Amniotic stem cell (primary cell): ENCODE measurements around the gene UBALD2.
"Not testable (repeated sequence)": the region's sequence is repeated elsewhere in the genome, so short reads cannot be mapped to it uniquely, and the experiment has no call there.

Experiments
- DNase-seq: peaks from one replicate; lab custom pipeline; 2025; lab: John Stamatoyannopoulos, UW

Gene UBALD2

DNA sequence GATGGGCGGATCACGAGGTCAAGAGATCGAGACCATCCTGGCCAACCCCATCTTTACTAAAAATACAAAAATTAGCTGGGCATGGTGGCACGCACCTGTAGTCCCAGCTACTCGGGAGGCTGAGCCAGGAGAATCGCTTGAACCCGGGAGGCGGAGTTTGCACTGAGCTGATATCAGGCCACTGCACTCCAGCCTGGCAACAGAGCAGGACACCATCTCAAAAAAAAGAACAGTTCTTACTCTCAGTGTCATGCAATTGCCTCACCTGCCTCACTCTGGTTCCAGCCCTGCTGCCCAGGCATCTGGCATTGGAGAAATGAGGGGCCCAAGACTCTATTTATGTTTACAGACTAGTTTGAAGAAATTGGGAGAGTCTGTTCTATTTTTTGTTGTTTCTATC, 20.4 kb upstream of the UBALD2 start:
- DNase-seq = not testable (repeated sequence)

DNA sequence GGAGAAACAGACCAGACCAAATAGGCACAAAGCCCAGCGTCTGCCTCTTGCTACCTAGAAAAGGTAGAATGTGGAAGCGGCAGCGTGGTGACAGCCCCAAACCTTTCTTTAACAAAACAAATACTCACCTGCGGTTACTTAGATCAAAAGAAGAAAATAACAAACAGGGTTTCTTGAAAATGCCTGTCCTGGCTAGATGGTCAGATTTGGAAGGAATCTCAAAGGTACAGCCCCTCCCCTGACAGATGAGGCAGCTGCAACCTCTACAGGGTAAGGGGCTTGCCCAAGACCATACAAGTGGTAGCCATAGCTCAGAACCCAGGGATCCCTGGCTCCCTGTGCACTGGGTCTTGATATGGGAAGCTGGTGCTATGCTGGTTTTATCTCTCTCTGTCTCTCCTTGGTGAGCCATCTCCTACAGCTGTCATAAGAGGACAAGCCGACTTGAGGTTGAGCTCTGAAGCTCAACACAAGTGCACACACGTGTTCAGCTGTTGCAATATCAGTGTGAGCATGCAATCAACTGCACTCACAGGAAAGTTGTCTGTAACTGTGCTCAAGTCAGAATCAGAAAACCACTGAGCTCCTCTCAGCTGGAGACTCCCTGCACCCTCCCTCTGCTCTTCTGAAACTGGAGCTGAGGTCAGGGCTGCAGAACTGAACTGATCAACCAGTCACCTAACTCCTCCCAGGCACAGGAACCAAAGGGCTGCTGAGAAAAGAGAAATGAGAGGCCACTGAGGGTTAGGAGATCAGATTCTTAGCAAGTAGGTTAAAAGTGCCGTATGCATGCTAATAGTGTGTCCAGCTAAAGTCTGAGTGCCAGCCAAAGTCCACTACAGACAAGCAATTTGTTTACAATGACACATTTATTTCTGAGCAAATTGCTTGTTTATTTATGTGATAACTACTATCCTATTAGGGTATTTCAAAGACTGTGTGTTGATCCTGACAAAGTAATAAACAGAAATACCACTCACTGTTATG, 18.8 kb upstream of the UBALD2 start:
- no peak for DNase-seq

DNA sequence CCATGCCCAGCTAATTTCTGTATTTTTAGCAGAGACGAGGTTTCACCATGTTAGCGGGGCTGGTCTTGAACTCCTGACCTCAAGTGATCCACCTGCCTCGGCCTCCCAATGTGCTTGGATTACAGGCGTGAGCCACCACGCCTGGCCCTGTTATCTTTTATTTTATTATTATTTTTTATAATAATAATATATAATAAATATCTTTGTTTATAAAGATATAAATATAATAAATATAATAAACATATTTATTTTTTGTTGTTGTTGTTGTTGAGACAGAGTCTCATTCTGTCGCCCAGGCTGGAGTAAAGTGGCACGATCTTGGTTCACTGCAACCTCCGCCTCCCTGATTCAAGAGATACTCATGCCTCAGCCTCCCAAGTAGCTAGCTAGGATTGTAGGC, 17.8 kb upstream of the UBALD2 start:
- DNase-seq = no peak

DNA sequence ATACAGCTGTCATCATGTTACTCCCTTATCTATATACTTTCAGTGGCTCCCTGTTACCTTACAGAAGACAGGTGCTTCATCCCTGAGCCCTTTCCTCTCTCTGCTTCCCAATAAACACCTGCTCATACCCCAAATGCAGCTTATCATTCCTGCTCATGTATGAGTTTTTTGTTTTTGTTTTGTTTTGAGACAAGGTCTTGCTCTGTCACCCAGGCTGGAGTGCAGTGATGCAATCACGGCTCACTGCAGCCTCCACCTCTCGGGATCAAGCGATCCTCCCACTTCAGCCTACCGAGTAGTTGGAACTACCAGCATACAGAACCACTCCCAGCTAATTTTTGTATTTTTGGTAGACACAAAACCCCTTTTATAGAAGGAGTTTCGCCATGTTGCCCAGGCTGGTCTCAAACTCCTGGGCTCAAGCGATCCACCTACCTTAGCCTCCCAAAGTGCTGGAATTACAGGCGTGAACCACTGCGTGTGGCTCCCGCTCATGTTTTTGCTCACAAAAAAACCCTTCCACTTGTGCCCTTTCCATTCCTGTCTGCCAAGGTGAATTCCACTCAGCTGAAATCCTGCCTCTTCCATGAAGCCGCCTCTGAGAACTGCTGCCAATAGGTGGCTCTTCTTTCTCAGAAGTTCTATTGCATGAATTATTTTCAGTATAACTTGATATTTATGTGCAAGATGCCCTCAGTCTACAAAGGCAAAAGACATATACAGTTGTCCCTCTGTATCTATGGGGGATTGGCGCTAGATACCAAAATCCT, 16.9 kb upstream of the UBALD2 start:
- no peak for DNase-seq

DNA sequence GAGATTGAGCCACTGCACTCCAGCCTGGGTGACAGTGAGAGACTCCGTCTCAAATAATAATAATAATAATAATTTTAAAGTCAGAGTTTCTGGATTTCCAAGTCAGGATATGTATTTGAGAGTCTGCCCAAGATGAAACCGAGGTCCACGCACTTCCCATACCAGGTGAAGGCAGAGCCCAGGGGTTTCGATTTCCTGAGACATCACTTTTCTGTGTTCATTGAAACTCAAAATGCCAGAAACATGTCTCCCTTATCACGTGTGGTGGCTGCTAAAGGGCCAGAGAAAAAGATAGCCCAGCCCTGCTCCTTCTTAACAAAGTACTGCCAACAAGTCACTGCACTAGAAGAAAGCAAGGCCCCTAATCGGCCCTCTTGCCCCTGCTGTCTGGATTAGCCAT, 15.0 kb upstream of the UBALD2 start:
- DNase-seq = no peak

DNA sequence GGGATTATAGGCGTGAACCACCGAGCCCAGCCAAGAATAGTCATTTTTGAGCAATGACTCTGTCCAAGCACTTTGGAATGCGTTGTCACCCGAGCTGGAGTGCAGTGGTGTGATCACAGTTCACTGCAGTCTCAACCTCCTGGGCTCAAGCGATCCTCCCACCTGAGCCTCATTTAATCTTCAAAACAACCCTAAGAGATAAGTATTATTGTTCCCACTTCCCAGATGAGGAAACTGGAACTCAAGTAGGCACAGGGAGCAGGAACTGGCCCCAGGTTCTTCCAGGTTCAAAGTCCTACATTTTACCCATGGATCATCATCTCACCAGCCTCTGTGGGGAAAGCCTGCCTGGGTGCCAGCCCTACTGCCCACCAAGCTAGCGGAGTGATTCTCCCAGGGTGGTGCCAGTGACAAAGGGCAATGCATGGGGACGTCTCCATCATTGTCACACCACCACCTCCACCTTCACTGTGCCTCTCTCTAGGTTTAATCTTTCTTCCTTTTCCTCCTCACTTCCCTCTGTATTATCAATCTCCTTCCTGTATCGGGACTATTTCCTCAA, 13.6 kb upstream of the UBALD2 start:
- DNase-seq = no peak

DNA sequence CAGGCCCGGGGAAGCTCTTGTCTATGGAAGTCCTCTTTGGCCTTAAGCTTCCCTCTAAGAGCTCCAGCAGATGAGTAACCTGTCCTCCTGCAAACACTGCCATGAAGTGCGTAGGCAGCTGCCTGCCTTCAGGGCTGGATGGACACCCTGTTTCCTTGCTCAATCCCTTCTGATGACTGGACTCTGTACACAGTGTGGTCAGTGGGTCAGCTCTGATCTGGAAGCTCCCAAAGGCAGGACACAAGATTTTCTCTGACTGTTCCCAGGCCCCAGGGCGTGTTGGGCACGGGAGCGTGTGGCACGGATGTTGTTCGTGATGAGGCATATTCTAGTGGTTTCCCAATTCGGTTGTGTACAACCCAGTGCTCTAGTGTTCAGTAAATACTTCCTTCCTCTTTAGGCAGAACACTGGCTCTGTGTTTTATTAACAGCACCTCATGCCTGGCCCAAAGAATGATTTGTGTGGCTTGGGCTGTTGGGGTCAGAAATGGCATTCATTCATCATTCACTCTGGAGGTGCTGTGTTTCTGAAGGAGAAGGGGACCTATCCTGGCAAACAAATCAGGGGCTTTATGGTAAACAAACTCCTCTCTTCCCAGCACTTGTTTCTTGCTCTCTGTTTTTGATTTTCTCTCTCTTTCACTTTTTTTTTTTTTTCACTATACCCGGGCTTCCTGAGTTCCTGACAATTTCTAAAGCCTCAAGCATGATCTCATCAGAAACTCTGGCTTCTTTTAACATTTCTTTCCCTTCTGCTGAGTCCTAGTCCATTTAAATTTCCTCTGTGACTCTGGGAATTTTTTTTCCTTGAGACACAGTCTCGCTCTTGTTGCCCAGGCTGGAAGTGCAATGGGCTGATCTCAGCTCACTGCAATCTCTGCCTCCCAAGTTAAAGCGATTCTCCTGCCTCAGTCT, 12.9 kb upstream of the UBALD2 start:
- DNase-seq = peak; percentile 84

DNA sequence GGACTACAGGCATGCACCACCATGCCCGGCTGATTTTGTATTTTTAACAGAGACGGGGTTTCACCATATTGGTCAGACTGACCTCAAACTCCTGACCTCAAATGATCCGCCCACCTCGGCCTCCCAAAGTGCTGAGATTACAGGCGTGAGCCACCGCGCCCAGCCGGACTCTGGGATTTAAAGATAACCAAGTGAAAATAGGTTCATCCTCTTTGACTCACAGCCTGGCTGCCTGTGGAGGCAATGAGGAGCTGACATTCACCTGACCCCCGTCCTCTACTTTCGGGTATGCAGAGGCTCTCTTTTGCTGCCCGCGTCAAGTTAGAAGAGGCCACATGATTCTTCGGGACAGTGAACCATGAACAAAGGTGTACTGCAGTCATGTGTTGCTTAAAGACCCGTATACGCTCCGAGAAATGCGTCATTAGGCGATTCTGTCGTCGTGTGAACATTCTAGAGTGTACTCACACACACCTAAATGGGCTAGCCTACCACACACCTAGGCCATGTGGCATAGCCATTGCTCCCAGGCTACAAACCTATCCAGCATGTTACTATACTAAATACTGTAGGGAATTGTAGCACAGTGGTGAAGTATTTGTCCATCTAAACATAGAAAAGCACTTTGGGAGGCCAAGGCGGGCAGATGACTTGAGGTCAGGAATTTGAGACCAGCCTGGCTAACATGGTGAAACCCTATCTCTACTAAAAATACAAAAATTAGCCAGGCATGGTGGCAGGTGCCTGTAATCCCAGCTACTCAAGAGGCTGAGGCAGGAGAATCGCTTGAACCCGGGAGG, 12.0 kb upstream of the UBALD2 start:
- not testable (repeated sequence) for DNase-seq

DNA sequence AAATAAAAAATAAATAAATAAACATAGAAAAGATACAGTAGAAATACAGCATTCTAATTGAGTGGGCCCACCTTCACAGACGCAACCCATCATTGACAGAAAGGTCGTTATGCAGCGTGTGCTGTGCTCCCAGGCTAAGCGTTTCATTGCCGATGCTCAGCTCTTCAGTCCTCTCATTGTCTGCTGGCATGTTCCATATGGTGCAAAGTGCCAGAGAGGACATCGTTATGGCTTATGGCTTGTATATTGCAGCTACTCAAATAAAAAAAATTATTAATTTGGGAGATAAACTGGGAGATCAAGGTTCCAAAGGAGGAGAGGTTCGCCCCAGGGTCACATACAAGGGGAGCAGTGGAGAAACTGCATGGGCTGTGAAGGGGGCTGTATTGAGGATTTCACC, 11.3 kb upstream of the UBALD2 start:
- DNase-seq = no peak

DNA sequence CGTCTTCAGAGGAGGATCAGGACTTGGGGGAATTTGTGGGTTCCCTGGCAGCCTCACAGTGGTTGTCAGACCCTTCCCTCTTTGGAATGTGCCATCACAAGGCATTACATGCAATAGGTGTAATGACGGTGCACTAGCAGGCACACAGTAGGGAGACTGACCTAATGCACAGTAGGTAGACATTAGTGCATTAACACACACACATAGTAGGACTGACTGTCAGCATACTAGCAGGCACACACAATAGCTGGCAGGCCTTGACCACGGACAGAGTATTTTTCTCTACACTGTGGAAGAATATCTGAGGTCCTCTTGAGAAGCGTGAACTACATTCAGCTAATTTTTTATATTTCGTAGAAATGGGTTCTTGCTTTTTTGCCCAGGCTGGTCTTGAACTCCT, 10.9 kb upstream of the UBALD2 start:
- no peak for DNase-seq

DNA sequence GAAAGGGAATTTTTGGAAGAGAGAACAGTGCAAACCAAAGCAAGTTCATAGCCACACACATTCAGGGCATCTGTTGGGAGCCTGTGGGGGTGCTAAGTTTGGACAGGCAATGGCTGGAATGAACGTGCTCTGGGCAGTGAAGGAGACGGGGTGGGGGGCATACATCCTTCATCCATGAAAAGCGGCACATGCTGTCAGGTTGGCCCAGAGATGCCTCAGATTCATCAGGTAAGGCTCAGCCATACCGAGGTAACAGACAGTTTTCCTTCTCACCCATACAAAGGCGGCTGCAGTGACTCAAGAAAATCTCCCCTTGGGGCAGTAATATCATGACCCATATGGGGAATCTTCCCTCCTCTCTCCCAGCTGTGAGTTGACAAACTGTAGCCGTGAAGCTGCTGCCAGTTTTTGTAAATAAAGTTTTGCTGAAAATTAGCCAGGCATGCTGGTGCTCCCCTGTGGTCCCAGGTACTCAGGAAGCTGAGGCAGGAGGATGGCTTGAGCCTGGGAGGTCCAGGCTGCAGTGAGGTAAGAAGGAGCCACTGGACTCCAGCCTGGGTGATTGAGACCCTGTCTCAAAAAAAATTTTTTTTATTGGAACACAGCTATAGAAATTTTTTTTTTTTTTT, 9.2 kb upstream of the UBALD2 start:
- no peak for DNase-seq

DNA sequence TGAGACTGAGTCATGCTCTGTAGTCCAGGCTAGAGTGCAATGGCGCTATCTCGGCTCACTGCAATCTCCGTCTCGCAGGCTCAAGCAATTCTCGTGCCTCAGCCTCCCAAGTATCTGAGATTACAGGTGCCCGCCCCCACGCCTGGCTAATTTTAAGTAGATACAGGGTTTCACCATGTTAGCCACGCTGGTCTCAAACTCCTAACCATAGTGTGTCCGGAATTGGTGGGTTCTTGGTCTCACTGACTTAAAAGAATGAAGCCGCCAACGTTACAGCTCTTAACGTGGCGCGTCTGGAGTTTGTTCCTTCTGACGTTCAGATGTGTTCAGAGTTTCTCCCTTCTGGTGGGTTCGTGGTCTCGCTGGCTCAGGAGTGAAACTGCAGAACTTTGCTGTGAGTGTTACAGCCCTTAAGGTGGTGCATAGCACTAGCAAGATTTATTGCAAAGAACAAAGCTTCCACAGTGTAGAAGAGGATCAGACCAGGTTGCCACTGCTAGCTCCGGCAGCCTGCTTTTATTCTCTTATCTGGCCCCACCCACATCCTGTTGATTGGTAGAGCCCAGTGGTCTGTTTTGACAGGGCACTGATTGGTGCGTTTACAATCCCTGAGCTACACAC, 8.6 kb upstream of the UBALD2 start:
- not testable (repeated sequence) for DNase-seq

DNA sequence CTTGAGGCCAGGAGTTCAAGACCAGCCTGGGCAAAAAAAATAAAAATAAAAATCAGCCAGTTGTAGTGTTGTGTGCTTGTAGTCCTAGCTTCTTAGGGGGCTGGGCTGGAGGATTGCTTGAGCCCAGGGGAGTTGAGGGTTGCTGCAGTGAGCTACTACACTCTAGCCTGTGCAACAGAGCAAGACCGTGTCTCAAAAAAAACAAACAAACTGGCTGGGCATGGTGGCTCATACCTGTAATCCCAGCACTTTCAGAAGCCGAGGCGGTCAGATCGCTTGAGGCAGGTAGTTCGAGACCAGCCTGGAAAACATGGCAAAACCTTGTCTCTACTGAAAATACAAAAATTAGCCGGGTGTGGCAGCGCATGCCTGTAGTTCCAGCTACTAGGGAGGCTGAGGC, 4.9 kb upstream of the UBALD2 start:
- no peak for DNase-seq

DNA sequence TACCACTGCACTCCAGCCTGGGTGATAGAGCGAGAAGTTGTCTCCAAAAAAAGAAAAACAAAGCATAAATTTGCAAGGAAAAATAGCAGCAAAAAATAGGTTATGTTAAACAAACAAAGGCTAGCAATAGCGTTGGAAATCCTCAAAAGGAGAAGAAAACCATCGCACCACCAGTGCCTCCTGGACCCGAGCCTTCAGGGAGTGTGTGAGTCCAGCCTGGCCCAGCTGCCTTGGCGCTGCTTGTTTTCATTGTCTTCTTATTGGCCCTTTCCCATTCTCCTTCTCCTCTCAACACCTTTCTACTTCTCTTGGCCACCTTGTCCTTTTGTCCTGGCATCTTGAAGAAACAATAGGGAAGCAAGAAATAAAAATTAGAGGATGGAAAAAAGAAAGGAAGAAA, 4.5 kb upstream of the UBALD2 start:
- no peak for DNase-seq

DNA sequence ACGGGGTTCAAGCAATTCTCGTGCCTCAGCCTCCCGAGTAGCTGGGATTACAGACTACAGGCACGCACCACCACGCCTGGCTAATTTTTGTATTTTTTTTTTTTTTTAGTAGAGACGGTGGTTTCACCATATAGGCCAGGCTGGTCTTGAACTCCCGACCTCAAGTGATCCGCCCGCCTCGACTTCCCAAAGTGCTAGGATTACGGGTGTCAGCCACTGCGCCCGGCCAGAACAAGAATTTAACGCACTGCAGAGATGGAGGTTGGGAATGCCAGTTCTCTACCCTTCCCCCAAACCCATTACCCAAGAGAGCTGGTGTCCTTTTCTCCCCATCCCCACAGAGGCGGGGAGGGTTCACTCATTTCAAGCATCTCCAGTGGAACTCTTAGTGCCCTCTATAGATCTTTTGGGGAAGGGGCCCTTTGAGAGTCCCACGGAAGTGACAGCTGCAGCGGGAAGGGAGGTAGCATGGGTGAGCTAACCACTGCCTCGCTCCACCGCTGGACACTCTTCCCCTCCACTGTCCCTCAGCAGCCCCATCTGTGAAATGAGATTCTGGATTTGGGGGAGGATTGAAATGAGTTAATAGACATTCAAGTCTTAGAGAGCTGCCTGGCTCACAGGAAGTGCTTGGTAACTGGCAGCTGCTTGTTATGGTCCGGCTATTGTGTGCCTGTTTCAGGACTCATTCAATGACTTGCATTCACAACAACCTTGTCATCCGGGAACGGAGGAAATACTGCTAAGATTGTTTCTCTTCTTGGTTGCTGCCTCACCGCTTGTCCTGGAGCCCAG, 3.5 kb upstream of the UBALD2 start:
- DNase-seq = no peak

DNA sequence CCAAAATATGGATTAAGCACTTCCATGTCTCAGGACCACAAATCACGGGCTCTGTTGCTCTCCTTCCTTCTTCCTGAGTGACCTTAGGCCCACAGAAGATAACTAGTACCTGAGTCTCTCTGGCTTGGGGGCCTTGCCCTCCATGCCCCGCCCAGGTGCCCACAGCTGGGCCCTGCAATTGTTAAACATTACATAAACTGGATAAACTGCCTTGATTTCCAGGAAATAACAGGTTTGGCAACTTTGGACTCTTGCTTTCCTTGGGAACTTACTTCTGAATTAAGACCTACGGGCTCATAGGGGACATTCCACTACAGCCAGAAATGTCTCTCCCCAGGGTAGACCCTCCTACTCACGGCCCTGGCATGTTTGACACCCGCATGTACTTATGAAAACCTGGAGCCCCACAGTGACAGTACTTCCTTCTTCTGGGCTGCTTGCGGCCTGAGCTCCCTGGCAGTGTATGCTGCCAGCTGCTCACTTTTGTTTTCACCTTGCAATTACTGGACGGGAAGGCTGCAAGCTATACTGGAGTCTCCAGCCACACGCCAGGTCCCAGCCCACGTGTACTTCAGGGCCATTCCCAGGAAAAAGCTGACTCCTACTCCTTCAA, 2.3 kb upstream of the UBALD2 start:
- DNase-seq = no peak

DNA sequence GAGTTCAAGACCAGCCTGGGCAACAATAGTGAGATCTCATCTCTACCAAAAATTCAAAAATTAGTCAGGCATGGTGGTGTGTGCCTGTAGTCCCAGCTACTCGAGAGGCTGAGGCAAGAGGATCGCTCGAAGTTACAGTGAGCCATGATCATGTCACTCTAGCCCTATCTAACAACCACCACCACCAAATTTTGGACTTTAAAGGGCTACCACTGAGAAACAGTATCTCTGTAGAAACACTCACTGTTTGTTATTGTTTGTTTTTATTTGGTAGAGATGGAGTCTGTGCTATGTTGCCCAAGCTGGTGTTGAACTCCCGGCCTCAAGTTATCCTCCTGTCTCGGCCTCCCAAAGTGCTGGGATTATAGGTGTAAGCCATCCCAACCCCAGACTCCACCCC, 1.3 kb upstream of the UBALD2 start:
- DNase-seq = no peak

DNA sequence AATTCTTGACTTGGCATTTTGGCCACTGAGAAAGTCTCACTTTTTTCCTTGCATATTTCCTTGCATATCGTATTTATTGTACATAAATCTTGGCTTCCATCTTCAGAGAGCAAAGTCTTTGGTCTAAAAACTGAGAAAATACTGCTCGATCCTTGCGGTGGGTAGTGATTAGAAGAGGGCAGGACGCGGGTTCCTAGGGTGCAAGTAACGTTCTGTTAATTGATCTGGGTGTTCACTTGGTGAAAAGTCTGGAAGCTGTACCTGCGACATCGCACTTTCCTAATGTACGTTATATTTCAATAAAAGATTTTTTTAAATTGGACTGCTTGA, 758 bp upstream of the UBALD2 start:
- no peak for DNase-seq
